Kidney (tissue), 14 donors: ENCODE results near the gene BCAR1. TPM values are rescaled to one million over a fixed set of nuclear protein-coding genes. Genes with fewer than 3 reads are reported as not detected.

Source experiments
- DNase-seq, 5 donors: peaks; one replicate each; pipeline ENCODE4 v3.0.0-alpha.2; 2013 to 2020
- FAIRE-seq: peaks from 2 replicates; lab custom pipeline; 2012; peaks lifted over from hg19 to GRCh38; lab: Jason Lieb, UNC
- H3K27ac ChIP-seq, 2 donors: one replicate each; pipeline ENCODE4 v1.7.0; 2013; ENCODE audit warnings: low read depth in 2 of 2, low read length in 2 of 2, inconsistent platforms in 1 of 2
- H3K27me3 ChIP-seq: one replicate; pipeline ENCODE4 v1.7.1; 2013; ENCODE audit warnings: low read length, inconsistent platforms; ENCODE audit not compliant: control insufficient read depth, insufficient read depth
- H3K36me3 ChIP-seq, 3 donors: one replicate each; pipeline versions ENCODE4 v1.7.0 to v1.7.1; 2013; ENCODE audit warnings: low read length in 3 of 3, control low read depth in 1 of 3, inconsistent platforms in 1 of 3; ENCODE audit not compliant: insufficient read depth in 3 of 3, control insufficient read depth in 2 of 3
- H3K4me1 ChIP-seq, 3 donors: one replicate each; pipeline versions ENCODE4 v1.7.0 to v1.7.1; 2013; ENCODE audit warnings: low read length in 3 of 3, inconsistent platforms in 1 of 3, low read depth in 1 of 3; ENCODE audit not compliant: control insufficient read depth in 2 of 3, insufficient read depth in 2 of 3
- H3K4me3 ChIP-seq, 3 donors: one replicate each; pipeline versions ENCODE4 v1.7.0 to v1.8.1; 2013; ENCODE audit warnings: low read length in 3 of 3, control low read depth in 1 of 3, inconsistent platforms in 1 of 3
- H3K9ac ChIP-seq, 3 donors: one replicate each; pipeline versions ENCODE4 v1.7.0 to v1.7.1; 2013; ENCODE audit warnings: low read length in 3 of 3, control low read depth in 1 of 3, inconsistent platforms in 1 of 3
- H3K9me3 ChIP-seq, 3 donors: one replicate each; pipeline versions ENCODE4 v1.7.0 to v1.7.1; 2013; ENCODE audit warnings: low read length in 3 of 3, control low read depth in 1 of 3, inconsistent platforms in 1 of 3; ENCODE audit not compliant: control insufficient read depth in 2 of 3, insufficient read depth in 1 of 3
- CTCF ChIP-seq: IDR thresholded peaks from 3 replicates; pipeline ENCODE4 v1.5.1; 2012; ENCODE audit warnings: mild to moderate bottlenecking, moderate library complexity, borderline replicate concordance; ENCODE audit not compliant: insufficient read depth; ENCODE audit errors: extremely low read depth
- intact Hi-C: fragments of 100-400 bp; cut with DNase I; formaldehyde crosslinking; loops from one replicate; pipeline ENCODE4 v1.11.1; 2022
- polyA plus RNA-seq: library from polyadenylated mRNA; stranded (reverse); fragments of 350-450 nt; fragmentation: Illumina TruSeq; extraction: RNeasy Lipid Tissue Mini Kit (QIAGEN cat#74804); gene quantifications from one replicate; pipeline ENCODE4 v1.2.3, GENCODE V29; 2014; ENCODE audit warnings: low read depth, low replicate concordance; ENCODE audit not compliant: insufficient read depth
- total RNA-seq: library from RNA; stranded (reverse); fragmentation: NEBNext Ultra II Directional; extraction: Animal tissue kit (Norgen Biotek cat#: 25700); gene quantifications from one replicate; pipeline ENCODE4 v1.2.1, GENCODE V29; 2021
- donor health status: control.
- donor health status: control.
- donor health status: control.
- donor health status: control.
- donor health status: control.
- donor health status: DM: yes; HTN: yes; CAD: no.
- donor health status: Normal renal cell carcinoma (clear cell type).

The BCAR1 gene
- total and polyA plus RNA-seq, 2 donors from 2014 or later, result 69.1 to 123 TPM

GRCh38 chr16:75254359-75254837, 3.0 kb upstream of the BCAR1 start:
- Histone ChIP-seq H3K4me1 (peaks cover 0 to 70% (median 57%) of the 10 kb centered on the region in 3 donors), H3K27ac (peak overlapping the region; percentile 1 to 32), H3K27me3 (no peaks in the 10 kb centered on the region), H3K36me3 (no peaks in the 10 kb centered on the region), H3K4me3 (no peak overlapping the region), H3K9ac (peak overlapping the region in 1 of 3 donors; percentile 40), H3K9me3 (no peaks in the 10 kb centered on the region)
- DNase-seq, result peak in 2 of 5 donors; percentile 65 to 73
- no peak for TF ChIP-seq CTCF
- intact Hi-C loops, result no loop called here
- FAIRE-seq, result no peak

GRCh38 chr16:75252946-75253911, 1.8 kb upstream of the BCAR1 start:
- no peak for FAIRE-seq

GRCh38 chr16:75252049-75252864, 833 bp upstream of the BCAR1 start:
- no peaks in the 10 kb centered on the region for H3K9me3 ChIP-seq
- FAIRE-seq (no peak), DNase-seq (peak in 2 of 5 donors; percentile 63)
- H3K27me3 ChIP-seq, result no peaks in the 10 kb centered on the region
- peak overlapping the region in 2 of 3 donors; percentile 20 to 48 for H3K4me3 ChIP-seq
- peak overlapping the region; percentile 74 to 86 for H3K27ac ChIP-seq
- TF ChIP-seq CTCF, result no peak
- peak overlapping the region in 1 of 3 donors; percentile 65 for H3K9ac ChIP-seq
- peaks cover 0 to 76% (median 68%) of the 10 kb centered on the region in 3 donors for H3K4me1 ChIP-seq
- no peaks in the 10 kb centered on the region for H3K36me3 ChIP-seq
- intact Hi-C loops, result no loop called here

More at GRCh38 chr16:75252946-75253911, 1.8 kb upstream of the BCAR1 start:
- TF ChIP-seq CTCF, result no peak
- H3K27me3 ChIP-seq, result no peaks in the 10 kb centered on the region
- H3K9ac ChIP-seq, result peak overlapping the region in 2 of 3 donors; percentile 16 to 19
- peaks cover 0 to 76% (median 59%) of the 10 kb centered on the region in 3 donors for H3K4me1 ChIP-seq
- H3K9me3 ChIP-seq, result no peaks in the 10 kb centered on the region
- no peak overlapping the region for H3K4me3 ChIP-seq
- DNase-seq, result peak in 4 of 5 donors; percentile 53 to 83 (median 74)
- intact Hi-C loops, result no loop called here
- H3K36me3 ChIP-seq, result no peaks in the 10 kb centered on the region
- peak overlapping the region; percentile 55 to 86 for H3K27ac ChIP-seq
